HCT116 (cell line): ENCODE data around the gene RETNLB. TPM values are rescaled to one million over a fixed set of nuclear protein-coding genes. Genes with fewer than 3 reads are reported as not detected.

Experiments used
- ATAC-seq: fragments of 200-7000 bp; cut with Tn5 transposase; 2 replicates; pipeline ENCODE4 v1.9.1; 2020; ENCODE audit warnings: mild to moderate bottlenecking, moderate library complexity
- BruUV-seq: library from RNA; stranded (reverse); fragments of 400-500 nt; replicated peaks from 2 replicates; lab custom pipeline; 2021; lab: Mats Ljungman, UMichigan
- CTCF ChIA-PET: fragments of 300-600 bp; sonication (Branson Sonifier 250); formaldehyde crosslinking; loops from one replicate; lab custom pipeline; 2021; ENCODE audit warnings: antibody characterized with exemption; lab: Charles Lee
- POLR2A ChIA-PET: fragments of 300-600, 350-600 bp; sonication (Branson Sonifier 250); formaldehyde crosslinking; loops from one replicate; lab custom pipeline; 2021; ENCODE audit warnings: antibody characterized with exemption; lab: Charles Lee
- RAD21 ChIA-PET, 2 experiments: fragments of 300-600 bp; sonication (Branson Sonifier 250); formaldehyde crosslinking; loops; one replicate each; lab custom pipeline; 2023; ENCODE audit warnings: low total read pairs in 2 of 2; ENCODE audit not compliant: uncharacterized antibody in 2 of 2, unreplicated experiment in 2 of 2, low non-redundant PET in 1 of 2; lab: Charles Lee
- DNase-seq: peaks from one replicate; pipeline ENCODE4 v3.0.0-alpha.2; 2010; ENCODE audit warnings: low read depth, low spot score
- H2AFZ ChIP-seq: fragments of 200-600 bp; shearing (Covaris generic), sonication (generic); 2 replicates; pipeline ENCODE4 v1.6.1; 2017; ENCODE audit warnings: low read depth, mixed run types, mixed read lengths, antibody characterized with exemption, low read length; ENCODE audit not compliant: poor library complexity, severe bottlenecking
- H3K27ac ChIP-seq: 2 replicates; pipeline ENCODE4 v1.5.1; 2012; ENCODE audit warnings: low read depth, low read length
- H3K27me3 ChIP-seq: fragments of 200-600 bp; sonication (generic); 2 replicates; pipeline ENCODE4 v1.6.1; 2016; ENCODE audit warnings: mixed run types, low read length, mixed read lengths; ENCODE audit not compliant: insufficient read depth
- H3K36me3 ChIP-seq, 2 experiments: fragments of 200-500 bp in 1 of 2; fragments of 200-600 bp in 1 of 2; sonication (Bioruptor generic) in 1 of 2; sonication (generic) in 1 of 2; 2 replicates each; pipeline versions ENCODE4 v1.5.1 to v1.6.1; 2014 to 2016; ENCODE audit warnings: low read length in 2 of 2, inconsistent platforms in 1 of 2, mixed read lengths in 1 of 2, mixed run types in 1 of 2; ENCODE audit not compliant: insufficient read depth in 2 of 2, control insufficient read depth in 1 of 2
- H3K4me1 ChIP-seq, 2 experiments: fragments of 200-600 bp in 1 of 2; sonication (generic) in 1 of 2; 2 replicates each; pipeline versions ENCODE4 v1.5.1 to v1.6.1; 2012 to 2017; ENCODE audit warnings: low read length in 2 of 2, inconsistent platforms in 1 of 2, mild to moderate bottlenecking in 1 of 2, mixed read lengths in 1 of 2, mixed run types in 1 of 2, moderate library complexity in 1 of 2; ENCODE audit not compliant: insufficient read depth in 2 of 2, control insufficient read depth in 1 of 2
- H3K4me2 ChIP-seq: fragments of 200-600 bp; sonication (generic); 2 replicates; pipeline ENCODE4 v1.6.1; 2017; ENCODE audit warnings: mixed run types, low read length, mixed read lengths
- H3K4me3 ChIP-seq, 2 experiments: fragments of 200-600 bp in 1 of 2; sonication (generic) in 1 of 2; replicated peaks in 1 of 2; 2 replicates each; pipeline ENCODE4 v1.5.1; 2011 to 2016; ENCODE audit warnings: low read length in 2 of 2, control low read depth in 1 of 2, low read depth in 1 of 2, mild to moderate bottlenecking in 1 of 2, mixed read lengths in 1 of 2, mixed run types in 1 of 2
- H3K79me2 ChIP-seq: fragments of 200-600 bp; sonication (generic); 2 replicates; pipeline ENCODE4 v1.6.1; 2017; ENCODE audit warnings: mild to moderate bottlenecking, mixed run types, low read length, moderate library complexity, mixed read lengths; ENCODE audit not compliant: insufficient read depth
- H3K9ac ChIP-seq: fragments of 200-600 bp; sonication (generic); 2 replicates; pipeline ENCODE4 v1.6.1; 2016; ENCODE audit warnings: low read length, mixed read lengths
- H3K9me2 ChIP-seq: fragments of 200-600 bp; sonication (generic), shearing (Covaris generic); 2 replicates; pipeline ENCODE4 v1.6.1; 2017; ENCODE audit warnings: mixed run types, mild to moderate bottlenecking, moderate library complexity; ENCODE audit not compliant: insufficient read depth
- H3K9me3 ChIP-seq, 2 experiments: fragments of 200-500 bp in 1 of 2; fragments of 200-600 bp in 1 of 2; sonication (Bioruptor generic) in 1 of 2; sonication (generic) in 1 of 2; 2 replicates each; pipeline ENCODE4 v1.6.1; 2014 to 2017; ENCODE audit warnings: low read length in 2 of 2, mixed read lengths in 2 of 2, inconsistent platforms in 1 of 2, low read depth in 1 of 2, mild to moderate bottlenecking in 1 of 2, mixed run types in 1 of 2, moderate library complexity in 1 of 2; ENCODE audit not compliant: control insufficient read depth in 1 of 2, insufficient read depth in 1 of 2
- H4K20me1 ChIP-seq: fragments of 200-600 bp; sonication (generic), shearing (Covaris generic); 2 replicates; pipeline ENCODE4 v1.6.1; 2017; ENCODE audit warnings: mixed run types, mild to moderate bottlenecking, moderate library complexity; ENCODE audit not compliant: insufficient read depth
- ATF3 ChIP-seq: IDR thresholded peaks from 2 replicates; pipeline ENCODE4 v1.6.1; 2012
- CBX3 ChIP-seq: IDR thresholded peaks from 2 replicates; pipeline ENCODE4 v1.6.1; 2012; ENCODE audit warnings: low read depth
- CEBPB ChIP-seq: IDR thresholded peaks from 2 replicates; pipeline ENCODE4 v1.6.1; 2012; ENCODE audit warnings: low read depth
- CTCF ChIP-seq, 3 experiments: fragments of 200-600 bp in 1 of 3; sonication (generic) in 1 of 3; IDR thresholded peaks in 2 of 3; conservative IDR thresholded peaks in 1 of 3; 2 replicates each; pipeline ENCODE4 v1.5.1; 2012 to 2017; ENCODE audit warnings: low read depth in 2 of 3, low read length in 2 of 3, antibody characterized with exemption in 1 of 3, borderline replicate concordance in 1 of 3, control low read depth in 1 of 3, mild to moderate bottlenecking in 1 of 3, mixed read lengths in 1 of 3, mixed run types in 1 of 3, moderate library complexity in 1 of 3; ENCODE audit not compliant: insufficient read depth in 1 of 3
- EGR1 ChIP-seq: IDR thresholded peaks from 2 replicates; pipeline ENCODE4 v1.6.1; 2012; ENCODE audit warnings: low read depth
- EZH2 ChIP-seq: fragments of 200-600 bp; sonication (generic); IDR thresholded peaks from 2 replicates; pipeline ENCODE4 v1.6.1; 2017; ENCODE audit warnings: antibody characterized with exemption, mixed run types
- EZH2phosphoT487 ChIP-seq: fragments of 200-600 bp; IDR thresholded peaks from 2 replicates; pipeline ENCODE4 v1.6.1; 2018; ENCODE audit warnings: antibody characterized with exemption, borderline replicate concordance
- FOSL1 ChIP-seq: IDR thresholded peaks from 2 replicates; pipeline ENCODE4 v1.6.1; 2012; ENCODE audit warnings: low read depth
- MAX ChIP-seq: IDR thresholded peaks from 2 replicates; pipeline ENCODE4 v1.6.1; 2012
- POLR2A ChIP-seq: IDR thresholded peaks from 2 replicates; pipeline ENCODE4 v1.7.0; 2011; ENCODE audit warnings: borderline replicate concordance; ENCODE audit not compliant: insufficient read depth, insufficient read length; ENCODE audit errors: extremely low read depth
- POLR2AphosphoS5 ChIP-seq: IDR thresholded peaks from 2 replicates; pipeline ENCODE4 v1.6.1; 2011; ENCODE audit warnings: mild to moderate bottlenecking, low read depth, low read length, moderate library complexity
- RAD21 ChIP-seq: IDR thresholded peaks from 2 replicates; pipeline ENCODE4 v1.6.1; 2012; ENCODE audit warnings: low read depth, mild to moderate bottlenecking
- REST ChIP-seq: IDR thresholded peaks from 2 replicates; pipeline ENCODE4 v1.6.1; 2012; ENCODE audit warnings: low read depth
- SIN3A ChIP-seq: IDR thresholded peaks from 2 replicates; pipeline ENCODE4 v1.6.1; 2012; ENCODE audit warnings: low read depth
- SP1 ChIP-seq: IDR thresholded peaks from 2 replicates; pipeline ENCODE4 v1.6.1; 2012; ENCODE audit warnings: low read depth
- TCF7L2 ChIP-seq: IDR thresholded peaks from 2 replicates; pipeline ENCODE4 v1.7.0; 2011; ENCODE audit warnings: borderline replicate concordance, inconsistent platforms; ENCODE audit not compliant: insufficient read depth, insufficient read length; ENCODE audit errors: extremely low read depth
- YY1 ChIP-seq: IDR thresholded peaks from 2 replicates; pipeline ENCODE4 v1.6.1; 2011; ENCODE audit warnings: low read length, low read depth, moderate library complexity, mild to moderate bottlenecking; ENCODE audit not compliant: insufficient replicate concordance; ENCODE audit errors: extremely low read depth
- ZBTB33 ChIP-seq: IDR thresholded peaks from 2 replicates; pipeline ENCODE4 v1.6.1; 2011; ENCODE audit warnings: mild to moderate bottlenecking, low read length, moderate library complexity; ENCODE audit not compliant: insufficient replicate concordance; ENCODE audit errors: extremely low read depth
- ZFX ChIP-seq: fragments of 450-650 bp; IDR thresholded peaks from 2 replicates; pipeline ENCODE4 v1.6.1; 2017
- ZNF274 ChIP-seq: fragments of 200-500 bp; sonication (Bioruptor generic); IDR thresholded peaks from 2 replicates; pipeline ENCODE4 v1.6.1; 2014; ENCODE audit warnings: mild to moderate bottlenecking, low read depth, low read length, inconsistent platforms
- intact Hi-C: fragments of 100-400 bp; cut with micrococcal nuclease; formaldehyde crosslinking; loops from 2 replicates; pipeline ENCODE4 v1.10.0; 2022
- total RNA-seq: library from RNA; stranded (reverse); gene quantifications from one replicate; pipeline ENCODE4 v1.2.1, GENCODE V29; 2021; ENCODE audit not compliant: unreplicated experiment

The RETNLB gene
- total RNA-seq, 1 experiment from 2014 or later, result not detected

- no peak for DNase-seq
- CTCF ChIA-PET, result no interaction called here
- POLR2A ChIA-PET, result no interaction called here
Measured at GRCh38 chr3:108779496-108779895, 22.3 kb upstream of the RETNLB start.

More at GRCh38 chr3:108779496-108779895, 22.3 kb upstream of the RETNLB start:
- no peaks in the 10 kb centered on the region for H3K4me1 ChIP-seq
- no peaks in the 10 kb centered on the region for H3K9me3 ChIP-seq
- no peaks in the 10 kb centered on the region for H3K79me2 ChIP-seq
- no peaks in the 10 kb centered on the region for H3K27me3 ChIP-seq
- no peak overlapping the region for H3K27ac ChIP-seq
- no peak overlapping the region for H2AFZ ChIP-seq
- H3K4me2 ChIP-seq, result no peak overlapping the region
- intact Hi-C loops, result no loop called here
- no peaks in the 10 kb centered on the region; the same call in 1 of the 2 replicates for H3K9me2 ChIP-seq
- no peak overlapping the region for H3K9ac ChIP-seq
- no peak for TF ChIP-seq FOSL1
- no peak for TF ChIP-seq ZNF274
- TF ChIP-seq SP1, result no peak
- TF ChIP-seq POLR2A, result no peak
- no peak for TF ChIP-seq YY1
- TF ChIP-seq CBX3, result no peak
- TF ChIP-seq EZH2, result no peak
- no peak for TF ChIP-seq POLR2AphosphoS5
- TF ChIP-seq ZBTB33, result no peak
- TF ChIP-seq EZH2phosphoT487, result no peak
- TF ChIP-seq EGR1, result no peak
- TF ChIP-seq TCF7L2, result no peak
- no peak for TF ChIP-seq ZFX
- no peak for TF ChIP-seq CEBPB
- no peak for TF ChIP-seq CTCF (IDR thresholded peaks at IDR 0.05 in 2 of 3, conservative IDR thresholded peaks at IDR 0.05 in 1 of 3; ENCODE audit: borderline replicate concordance in 1 of 3, insufficient read depth in 1 of 3, low read depth in 2 of 3, low read length in 2 of 3)
- no peak for TF ChIP-seq MAX
- TF ChIP-seq RAD21, result no peak
- TF ChIP-seq ATF3, result no peak
- no peak for TF ChIP-seq SIN3A
- TF ChIP-seq REST, result no peak
- RAD21 ChIA-PET, result no interaction called here
- H4K20me1 ChIP-seq, result no peaks in the 10 kb centered on the region
- no peak for ATAC-seq
- no peaks in the 10 kb centered on the region for H3K36me3 ChIP-seq
- no TSS peak for BruUV-seq
- H3K4me3 ChIP-seq, result no peak overlapping the region
